ENCODE results near the gene CCL11. TPM values are rescaled to one million over a fixed set of nuclear protein-coding genes. Genes with fewer than 3 reads are reported as not detected.

CCL11 gene
- total RNA-seq, 1 experiment from 2014 or later: not detected

GRCh38 chr17:34290586-34290985, 5.0 kb downstream of the CCL11 start:
- POLR2A ChIA-PET: no interaction called here
- Mint-ChIP-seq H3K27ac (no peak overlapping the region), H3K4me3 (no peak overlapping the region), H3K9me3 (no peaks in the 10 kb centered on the region), H3K4me1 (no peaks in the 10 kb centered on the region), H3K27me3 (ENCODE audit: low read depth) (peaks cover 12% of the 10 kb centered on the region), H3K36me3 (no peaks in the 10 kb centered on the region)
- no peak for TF ChIP-seq ZNF423 (CRISPR knock-in tag; IDR thresholded peaks at IDR 0.05)
- TF ChIP-seq ZNF232 (CRISPR knock-in tag; IDR thresholded peaks at IDR 0.05): no peak
- no peak for TF ChIP-seq MAX (CRISPR knock-in tag; IDR thresholded peaks at IDR 0.05)
- no peak for TF ChIP-seq EMX1 (CRISPR knock-in tag; IDR thresholded peaks at IDR 0.05)
- no peak for TF ChIP-seq ZNF416 (CRISPR knock-in tag; IDR thresholded peaks at IDR 0.05)
- no peak for TF ChIP-seq TP53 (CRISPR knock-in tag; IDR thresholded peaks at IDR 0.05)
- no peak for TF ChIP-seq GABPB1 (CRISPR knock-in tag; IDR thresholded peaks at IDR 0.05)
- TF ChIP-seq ZNF281 (CRISPR knock-in tag; IDR thresholded peaks at IDR 0.05): no peak
- TF ChIP-seq SMAD4 (CRISPR knock-in tag; IDR thresholded peaks at IDR 0.05): no peak
- TF ChIP-seq PRRX2 (CRISPR knock-in tag; IDR thresholded peaks at IDR 0.05): no peak
- TF ChIP-seq, protein P1, sequence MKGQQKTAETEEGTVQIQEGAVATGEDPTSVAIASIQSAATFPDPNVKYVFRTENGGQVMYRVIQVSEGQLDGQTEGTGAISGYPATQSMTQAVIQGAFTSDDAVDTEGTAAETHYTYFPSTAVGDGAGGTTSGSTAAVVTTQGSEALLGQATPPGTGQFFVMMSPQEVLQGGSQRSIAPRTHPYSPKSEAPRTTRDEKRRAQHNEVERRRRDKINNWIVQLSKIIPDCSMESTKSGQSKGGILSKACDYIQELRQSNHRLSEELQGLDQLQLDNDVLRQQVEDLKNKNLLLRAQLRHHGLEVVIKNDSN (CRISPR knock-in tag; IDR thresholded peaks at IDR 0.05): no peak
- TF ChIP-seq, protein P2, sequence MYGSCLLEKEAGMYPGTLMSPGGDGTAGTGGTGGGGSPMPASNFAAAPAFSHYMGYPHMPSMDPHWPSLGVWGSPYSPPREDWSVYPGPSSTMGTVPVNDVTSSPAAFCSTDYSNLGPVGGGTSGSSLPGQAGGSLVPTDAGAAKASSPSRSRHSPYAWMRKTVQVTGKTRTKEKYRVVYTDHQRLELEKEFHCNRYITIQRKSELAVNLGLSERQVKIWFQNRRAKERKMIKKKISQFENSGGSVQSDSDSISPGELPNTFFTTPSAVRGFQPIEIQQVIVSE (CRISPR knock-in tag; IDR thresholded peaks at IDR 0.05; ENCODE audit: borderline replicate concordance): no peak
- no peak for TF ChIP-seq E2F5 (CRISPR knock-in tag; IDR thresholded peaks at IDR 0.05)
- no peak for TF ChIP-seq CREB1 (CRISPR knock-in tag; IDR thresholded peaks at IDR 0.05)
- no peak for TF ChIP-seq NR1H2 (CRISPR knock-in tag; IDR thresholded peaks at IDR 0.05)
- no peak for TF ChIP-seq MYBL2 (CRISPR knock-in tag; IDR thresholded peaks at IDR 0.05)
- no peak for TF ChIP-seq TCF7 (CRISPR knock-in tag; IDR thresholded peaks at IDR 0.05; ENCODE audit: low read depth)
- TF ChIP-seq ELF4 (CRISPR knock-in tag; IDR thresholded peaks at IDR 0.05; ENCODE audit: low read depth): no peak
- TF ChIP-seq SOX15 (CRISPR knock-in tag; IDR thresholded peaks at IDR 0.05): no peak
- CTCF ChIA-PET: interaction anchor here (0.5 to 2.4 kb wide), 2 partner anchors 71 to 1088 kb away, joined by 3 to 5 read pairs; no protein-coding TSS in a partner anchor
- ATAC-seq: no peak
- DNase-seq (ENCODE audit: low spot score): no peak

- Mint-ChIP-seq H3K36me3 (no peaks in the 10 kb centered on the region), H3K27ac (no peak overlapping the region)
- TF ChIP-seq SOX15 (CRISPR knock-in tag; IDR thresholded peaks at IDR 0.05): no peak
- TF ChIP-seq, protein P3, sequence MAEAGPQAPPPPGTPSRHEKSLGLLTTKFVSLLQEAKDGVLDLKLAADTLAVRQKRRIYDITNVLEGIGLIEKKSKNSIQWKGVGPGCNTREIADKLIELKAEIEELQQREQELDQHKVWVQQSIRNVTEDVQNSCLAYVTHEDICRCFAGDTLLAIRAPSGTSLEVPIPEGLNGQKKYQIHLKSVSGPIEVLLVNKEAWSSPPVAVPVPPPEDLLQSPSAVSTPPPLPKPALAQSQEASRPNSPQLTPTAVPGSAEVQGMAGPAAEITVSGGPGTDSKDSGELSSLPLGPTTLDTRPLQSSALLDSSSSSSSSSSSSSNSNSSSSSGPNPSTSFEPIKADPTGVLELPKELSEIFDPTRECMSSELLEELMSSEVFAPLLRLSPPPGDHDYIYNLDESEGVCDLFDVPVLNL (CRISPR knock-in tag; IDR thresholded peaks at IDR 0.05; ENCODE audit: borderline replicate concordance, low read depth): no peak
- TF ChIP-seq, protein P4, sequence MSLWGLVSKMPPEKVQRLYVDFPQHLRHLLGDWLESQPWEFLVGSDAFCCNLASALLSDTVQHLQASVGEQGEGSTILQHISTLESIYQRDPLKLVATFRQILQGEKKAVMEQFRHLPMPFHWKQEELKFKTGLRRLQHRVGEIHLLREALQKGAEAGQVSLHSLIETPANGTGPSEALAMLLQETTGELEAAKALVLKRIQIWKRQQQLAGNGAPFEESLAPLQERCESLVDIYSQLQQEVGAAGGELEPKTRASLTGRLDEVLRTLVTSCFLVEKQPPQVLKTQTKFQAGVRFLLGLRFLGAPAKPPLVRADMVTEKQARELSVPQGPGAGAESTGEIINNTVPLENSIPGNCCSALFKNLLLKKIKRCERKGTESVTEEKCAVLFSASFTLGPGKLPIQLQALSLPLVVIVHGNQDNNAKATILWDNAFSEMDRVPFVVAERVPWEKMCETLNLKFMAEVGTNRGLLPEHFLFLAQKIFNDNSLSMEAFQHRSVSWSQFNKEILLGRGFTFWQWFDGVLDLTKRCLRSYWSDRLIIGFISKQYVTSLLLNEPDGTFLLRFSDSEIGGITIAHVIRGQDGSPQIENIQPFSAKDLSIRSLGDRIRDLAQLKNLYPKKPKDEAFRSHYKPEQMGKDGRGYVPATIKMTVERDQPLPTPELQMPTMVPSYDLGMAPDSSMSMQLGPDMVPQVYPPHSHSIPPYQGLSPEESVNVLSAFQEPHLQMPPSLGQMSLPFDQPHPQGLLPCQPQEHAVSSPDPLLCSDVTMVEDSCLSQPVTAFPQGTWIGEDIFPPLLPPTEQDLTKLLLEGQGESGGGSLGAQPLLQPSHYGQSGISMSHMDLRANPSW (CRISPR knock-in tag; conservative IDR thresholded peaks at IDR 0.05; ENCODE audit: low read depth): no peak
- TF ChIP-seq USF2 (CRISPR knock-in tag; IDR thresholded peaks at IDR 0.05): no peak
- no peak for TF ChIP-seq ATF1 (CRISPR knock-in tag; IDR thresholded peaks at IDR 0.05)
- no peak for TF ChIP-seq CREB1 (CRISPR knock-in tag; IDR thresholded peaks at IDR 0.05)
Measured at GRCh38 chr17:34291721-34292348, 6.3 kb downstream of the CCL11 start.

More at GRCh38 chr17:34291721-34292348, 6.3 kb downstream of the CCL11 start:
- CTCF ChIA-PET: interaction anchor here (0.9 kb wide), 1 partner anchor 70 kb away, joined by 3 read pairs; no protein-coding TSS in a partner anchor
- Mint-ChIP-seq H3K27me3 (ENCODE audit: low read depth) (peaks cover 5% of the 10 kb centered on the region), H3K4me1 (no peaks in the 10 kb centered on the region), H3K9me3 (no peaks in the 10 kb centered on the region), H3K4me3 (no peak overlapping the region)
- ATAC-seq (no peak), DNase-seq (ENCODE audit: low spot score) (no peak)
- POLR2A ChIA-PET: no interaction called here

All from WTC11 (cell line).